HG02571 (cell line): ENCODE results near the gene RTN4RL2.

Experiments used
- ATAC-seq: cut with Tn5 transposase; IDR thresholded peaks from one replicate; pipeline ENCODE4 v1.9.1; 2021; ENCODE audit warnings: mild to moderate bottlenecking, moderate library complexity; ENCODE audit not compliant: unreplicated experiment

The RTN4RL2 gene

DNA sequence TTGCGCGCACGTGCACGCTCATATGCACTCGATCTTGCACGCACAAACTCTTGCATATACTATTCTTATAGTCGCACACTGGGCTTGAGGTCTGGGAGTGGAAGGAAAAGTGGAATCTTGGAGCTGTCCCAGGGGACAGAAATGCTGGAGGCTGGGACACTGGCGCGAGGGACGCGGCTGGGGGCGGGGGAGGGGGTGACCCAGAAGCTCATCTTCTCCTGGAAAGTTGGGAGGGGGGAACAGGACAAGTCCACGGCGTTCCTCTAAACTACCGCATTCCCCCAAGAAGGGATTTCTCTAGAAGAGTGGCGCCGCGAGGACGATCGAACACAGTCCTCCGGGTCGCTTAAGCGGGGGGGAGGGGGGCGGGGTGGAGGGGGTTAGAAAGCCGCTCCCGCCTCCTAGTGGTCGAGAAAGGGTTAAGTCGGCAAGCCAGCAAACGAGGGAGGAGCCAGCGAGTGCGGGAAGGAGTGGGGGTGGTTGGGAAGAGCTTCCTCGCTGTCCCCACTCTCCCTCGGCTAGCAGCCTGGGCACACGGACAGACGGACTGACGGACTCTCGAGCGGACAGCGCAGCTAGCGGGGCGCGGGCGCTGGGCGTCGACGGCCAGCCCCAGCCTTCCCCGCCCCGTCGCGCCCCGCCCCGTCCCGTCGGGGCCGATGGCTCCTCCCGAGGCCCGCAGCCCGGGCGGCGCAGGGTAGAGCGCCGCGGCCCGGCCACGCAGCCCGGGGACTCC lies at the start of gene RTN4RL2:
RTN4RL2 (plus strand) TSS at position 507 of the 736 bp plus-strand sequence. CDS start 338 bp downstream, outside the sequence.
- ATAC-seq: no peak

- no peak for ATAC-seq
Measured at GRCh38 chr11:57413681-57414080, 46.6 kb upstream of the RTN4RL2 start.

DNA sequence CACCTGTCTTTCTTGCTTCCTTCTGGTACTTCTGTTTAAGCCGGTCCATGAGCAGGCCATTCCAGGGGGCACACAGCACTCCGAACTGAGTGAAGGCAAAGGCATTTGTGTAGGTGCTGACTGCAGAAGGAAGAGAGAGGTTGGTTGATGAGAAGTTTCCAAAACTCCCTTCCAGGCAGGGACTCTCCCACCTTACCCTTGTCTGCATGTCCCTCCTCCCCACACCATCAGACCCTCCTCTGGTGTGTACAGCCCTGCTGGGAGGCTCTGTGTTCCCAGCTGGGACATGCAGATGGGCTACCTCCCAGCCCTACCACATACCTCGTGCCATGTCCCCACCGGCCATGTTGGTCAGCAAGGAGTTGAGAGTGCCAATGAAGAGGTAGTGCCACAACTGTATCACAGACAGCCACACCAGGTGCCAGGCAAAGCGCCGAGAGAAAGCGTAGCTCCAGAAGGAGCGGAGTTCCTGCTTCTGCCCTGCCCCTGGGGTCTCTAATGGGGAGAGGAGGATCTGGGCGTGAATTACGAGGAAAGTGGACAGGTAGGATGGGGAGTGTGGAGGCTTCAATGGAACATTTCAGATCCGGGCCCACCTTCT lies 45.6 kb upstream of the RTN4RL2 start:
- ATAC-seq: no peak

DNA sequence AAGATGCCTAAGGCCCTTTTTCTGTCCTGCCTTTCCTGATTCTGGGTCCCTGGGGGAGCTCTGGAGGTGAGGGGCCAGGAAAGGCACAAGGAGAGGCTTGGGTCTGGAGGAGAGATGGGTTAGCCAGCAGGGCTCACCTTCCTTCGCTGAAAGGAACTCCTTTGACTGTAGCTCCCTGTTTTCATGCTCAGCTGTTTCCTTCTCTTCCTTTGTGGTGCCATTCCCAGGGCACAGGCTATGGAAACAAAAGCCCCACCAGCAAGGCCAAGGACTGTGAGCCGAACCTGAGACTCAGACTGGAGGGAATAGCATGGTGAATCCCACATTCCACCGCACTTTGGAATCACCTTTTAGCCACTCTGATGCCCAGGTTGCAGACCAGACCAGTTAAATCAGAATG lies 43.9 kb upstream of the RTN4RL2 start:
- ATAC-seq: no peak

DNA sequence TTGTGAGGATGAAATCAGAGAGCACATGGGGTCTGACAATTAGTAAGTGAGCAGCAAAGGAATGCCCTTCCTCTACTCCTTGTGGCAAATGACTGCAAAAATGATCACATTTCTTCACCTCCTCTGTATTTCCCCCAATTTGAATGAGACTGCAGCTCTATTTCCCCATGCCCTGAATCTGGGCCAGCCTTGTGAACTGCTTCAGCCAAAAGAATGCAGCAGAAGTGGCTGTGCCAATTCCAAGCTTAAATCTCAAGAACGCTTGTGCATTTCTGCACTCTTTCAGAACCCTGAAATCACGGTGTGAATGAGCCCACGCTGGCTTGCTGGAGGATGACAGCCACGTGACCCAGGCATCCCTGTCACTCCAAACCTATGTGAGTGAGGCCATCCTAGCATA lies 43.3 kb upstream of the RTN4RL2 start:
- no peak for ATAC-seq

GRCh38 chr11:57418131-57418530 lies 42.2 kb upstream of the RTN4RL2 start:
- ATAC-seq: no peak

DNA sequence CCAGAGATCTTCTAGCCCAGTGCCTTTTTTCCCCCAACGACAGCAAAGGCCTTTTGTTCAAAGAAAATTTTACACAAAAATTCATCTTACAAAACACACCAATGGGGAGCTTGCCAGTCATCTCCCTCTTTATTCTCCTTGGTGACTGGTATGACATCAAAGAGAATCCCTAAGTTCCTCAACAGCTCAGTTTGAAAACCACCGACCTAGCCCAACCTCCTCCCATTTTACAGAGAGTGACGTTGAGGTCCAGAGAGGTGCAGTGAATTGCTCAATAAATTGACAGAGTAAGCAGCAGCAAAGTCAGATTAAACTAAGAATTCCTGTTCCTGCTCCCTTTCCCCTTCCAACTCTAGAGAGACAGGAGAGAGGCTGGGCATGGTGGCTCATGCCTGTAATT lies 41.2 kb upstream of the RTN4RL2 start:
- ATAC-seq: no peak

GRCh38 chr11:57421066-57421465 lies 39.3 kb upstream of the RTN4RL2 start:
- ATAC-seq: no peak

- no peak for ATAC-seq
Measured at GRCh38 chr11:57421805-57422204, 38.5 kb upstream of the RTN4RL2 start.

- ATAC-seq: no peak
Measured at GRCh38 chr11:57422669-57423068, 37.7 kb upstream of the RTN4RL2 start.

GRCh38 chr11:57424137-57424791 lies 36.1 kb upstream of the RTN4RL2 start:
- ATAC-seq: no peak

- ATAC-seq: peak; percentile 88
Measured at GRCh38 chr11:57424792-57425564, 35.4 kb upstream of the RTN4RL2 start.

- ATAC-seq: no peak
Measured at GRCh38 chr11:57425565-57426438, 34.5 kb upstream of the RTN4RL2 start.

GRCh38 chr11:57426439-57426928 lies 33.8 kb upstream of the RTN4RL2 start:
- ATAC-seq: no peak

- ATAC-seq: peak; percentile 47
Measured at GRCh38 chr11:57426929-57427726, 33.2 kb upstream of the RTN4RL2 start, which contains the start of gene SLC43A3. TSS of gene SLC43A3 (minus strand) at chr11:57427121. CDS start at chr11:57426172, 949 bp downstream.

- no peak for ATAC-seq
Measured at GRCh38 chr11:57427727-57428082, 32.6 kb upstream of the RTN4RL2 start.

DNA sequence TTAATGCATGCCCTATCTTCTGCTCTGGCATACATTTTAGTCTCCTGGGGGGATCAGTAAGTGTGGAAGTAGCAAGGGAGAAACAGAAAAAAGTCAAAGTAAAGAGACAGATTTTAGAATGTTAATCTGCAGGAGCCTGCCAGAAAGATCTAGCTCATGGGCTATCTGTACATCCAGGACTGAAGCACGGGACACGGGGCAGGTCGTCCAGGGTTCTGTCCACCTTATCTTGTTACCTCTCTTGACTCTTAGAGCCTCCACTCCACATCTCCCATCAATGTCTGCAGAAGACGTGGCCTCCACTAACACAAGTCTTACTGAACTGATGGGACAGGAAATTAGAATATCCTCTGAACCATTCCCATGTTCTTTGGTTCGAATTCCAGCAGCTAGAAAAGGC lies 31.7 kb upstream of the RTN4RL2 start:
- ATAC-seq: no peak

DNA sequence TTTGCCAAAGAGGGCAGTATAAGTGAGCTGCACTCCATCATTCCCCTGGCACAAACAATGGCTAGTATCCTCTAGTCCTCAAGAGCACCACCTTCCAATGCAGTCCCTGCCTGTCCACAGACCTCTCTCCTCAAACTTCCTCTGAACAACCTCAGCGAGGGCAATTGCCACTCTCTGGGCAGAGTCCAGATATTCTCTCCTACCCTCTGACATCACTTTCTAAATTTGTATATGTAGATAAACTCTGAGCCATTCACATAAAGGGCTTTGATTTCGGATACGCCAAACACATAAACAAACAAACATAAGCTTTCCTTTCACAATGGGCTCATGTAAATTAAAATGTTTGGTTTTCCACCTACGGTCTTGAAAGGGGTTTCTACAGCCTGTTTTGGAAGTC lies 30.4 kb upstream of the RTN4RL2 start:
- ATAC-seq: no peak

DNA sequence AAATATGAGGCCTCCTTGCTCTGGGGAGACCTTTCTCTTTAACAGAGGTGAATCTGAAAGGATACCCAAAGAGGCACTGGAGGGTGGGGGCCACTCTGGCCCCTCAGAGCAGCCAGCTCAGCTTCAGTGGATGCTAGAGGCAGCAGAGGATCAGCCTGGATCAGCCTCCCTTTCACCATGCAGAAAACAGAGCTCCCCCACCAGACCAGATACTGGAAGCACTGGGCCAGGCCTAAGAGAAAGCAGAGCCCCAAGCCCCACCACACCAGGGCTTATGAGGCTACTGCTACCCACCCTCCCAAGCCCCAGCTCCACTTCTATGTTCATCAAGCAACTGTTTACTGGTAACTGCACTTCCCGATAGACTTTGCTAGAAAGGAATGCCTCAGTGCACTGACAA lies 29.4 kb upstream of the RTN4RL2 start:
- ATAC-seq: no peak
